ENCODE measurements around the gene COP1.

Gene COP1

DNA sequence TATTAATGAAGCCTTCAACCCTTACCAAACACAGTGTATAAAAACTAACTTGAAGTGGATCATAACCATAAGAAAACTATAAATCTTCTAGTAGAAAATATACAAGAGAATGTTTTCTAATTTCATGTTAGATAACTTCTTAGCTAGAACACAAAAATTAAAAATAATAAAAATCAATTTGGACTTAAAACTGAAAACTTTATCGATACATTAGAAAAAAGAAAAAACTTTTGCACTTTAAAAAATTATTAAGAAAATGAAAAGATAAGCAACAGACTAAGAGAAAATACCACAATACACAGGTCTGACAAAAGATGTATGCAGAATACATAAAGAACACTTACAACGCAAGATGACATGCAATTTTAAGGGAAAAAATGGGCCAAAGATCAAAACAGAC lies 8.7 kb downstream of the COP1 start:
- no peak for DNase-seq

DNA sequence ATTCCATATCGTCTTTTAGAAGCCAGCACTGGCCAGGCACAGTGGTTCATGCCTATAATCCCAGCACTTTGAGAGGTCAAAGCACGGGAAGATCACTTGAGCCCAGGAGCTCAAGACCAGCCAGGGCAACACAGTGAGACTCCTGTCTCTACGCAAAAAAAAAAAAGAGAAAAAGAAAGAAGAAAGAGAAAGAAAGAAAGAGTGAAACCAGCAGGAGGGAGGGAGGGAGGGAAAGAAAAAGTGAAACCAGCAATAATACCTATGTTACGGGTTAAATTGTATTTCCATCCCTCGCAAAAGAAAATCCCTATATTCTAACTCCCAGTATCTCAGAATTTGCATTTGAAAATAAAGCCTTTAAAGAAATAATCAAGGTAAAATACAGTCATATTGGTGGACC lies 10.4 kb downstream of the COP1 start:
- DNase-seq, result no peak

DNA sequence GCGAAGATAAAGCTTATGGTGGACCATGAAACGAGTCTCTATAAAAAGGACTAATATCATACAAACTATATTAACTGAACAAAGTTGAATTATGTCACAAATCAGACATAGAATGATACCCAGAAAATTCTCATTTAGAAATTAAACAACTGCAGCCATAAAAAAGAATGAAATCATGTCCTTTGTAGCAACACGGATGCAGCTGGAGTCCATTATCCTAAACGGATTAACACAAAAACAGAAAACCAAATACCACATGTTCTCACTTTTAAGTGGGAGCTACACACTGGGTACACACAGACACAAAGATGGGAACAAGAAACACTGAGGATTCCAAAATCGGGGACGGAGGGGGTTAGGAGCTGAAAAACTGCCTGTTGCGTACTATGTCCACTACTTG lies 11.5 kb downstream of the COP1 start:
- no peak for DNase-seq

DNA sequence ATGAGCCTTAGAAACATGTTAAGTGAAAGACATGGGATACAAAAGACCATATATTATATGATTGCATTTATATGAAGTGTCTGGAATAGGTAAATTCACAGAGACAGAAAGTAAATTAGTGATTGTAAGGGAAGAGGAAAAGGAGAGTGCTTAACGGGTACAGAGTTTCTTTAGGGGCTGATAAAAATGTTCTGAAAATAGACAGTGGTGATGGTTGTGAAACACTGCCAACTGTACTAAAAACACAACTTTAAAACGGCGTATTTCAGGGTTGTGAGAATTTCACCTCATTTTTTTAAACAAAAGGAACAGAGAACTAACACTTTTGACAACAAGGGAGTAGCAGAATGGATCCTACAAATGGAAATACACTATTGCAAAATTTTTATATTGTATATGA lies 13.4 kb downstream of the COP1 start:
- DNase-seq, result no peak

DNA sequence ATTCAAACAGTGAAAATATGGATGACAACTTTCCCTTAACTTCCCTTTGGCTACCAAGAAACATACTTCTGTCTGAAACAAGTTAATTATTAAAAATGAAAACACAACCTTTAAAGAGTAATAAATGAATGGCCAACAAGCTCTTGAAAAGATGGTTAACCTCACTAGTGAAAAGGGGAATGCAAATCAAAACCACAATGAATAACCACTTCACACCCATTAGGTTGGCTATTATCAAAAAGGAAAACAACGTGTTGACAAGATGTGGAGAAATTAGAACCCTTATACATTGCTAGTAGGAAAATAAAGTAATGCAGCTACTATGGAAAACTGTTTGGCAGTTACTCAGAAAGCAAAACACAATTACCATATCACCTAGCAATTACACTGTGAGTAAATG lies 14.1 kb downstream of the COP1 start:
- peak; percentile 58 for DNase-seq

DNA sequence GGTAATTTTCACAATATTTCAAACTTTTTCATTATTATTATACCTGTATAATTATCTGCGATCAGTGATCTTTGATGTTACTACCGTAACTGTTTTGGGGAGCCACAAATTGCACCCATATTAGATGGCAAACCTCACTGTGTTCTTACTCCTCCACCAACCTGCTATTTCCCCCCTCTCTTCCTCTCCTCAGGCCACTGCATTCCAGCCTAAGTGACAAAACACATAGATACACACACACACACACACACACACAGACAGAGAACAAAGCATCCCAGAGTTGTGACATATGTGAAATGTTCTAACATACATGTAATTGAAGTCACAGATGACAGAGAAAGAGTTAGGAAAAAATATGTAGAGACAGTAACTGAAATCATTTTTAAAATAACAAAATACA lies 18.5 kb downstream of the COP1 start:
- DNase-seq, result no peak

DNA sequence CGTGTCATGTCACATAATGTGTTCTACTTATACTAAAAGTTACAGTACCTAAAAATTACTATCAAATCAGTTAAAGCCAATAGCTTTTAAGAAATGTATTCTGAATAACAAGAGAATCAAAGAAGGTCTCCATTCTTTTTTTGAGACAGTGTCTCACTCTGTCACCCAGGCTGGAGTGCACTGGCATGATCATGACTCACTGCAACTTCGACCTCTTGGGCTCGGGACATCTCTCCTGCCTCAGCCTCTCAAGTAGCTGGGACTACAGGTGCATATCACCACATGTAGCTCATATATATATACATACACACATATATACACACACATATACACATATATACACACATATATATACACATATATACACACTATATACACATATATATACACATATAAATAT lies 20.1 kb downstream of the COP1 start:
- no peak for DNase-seq

DNA sequence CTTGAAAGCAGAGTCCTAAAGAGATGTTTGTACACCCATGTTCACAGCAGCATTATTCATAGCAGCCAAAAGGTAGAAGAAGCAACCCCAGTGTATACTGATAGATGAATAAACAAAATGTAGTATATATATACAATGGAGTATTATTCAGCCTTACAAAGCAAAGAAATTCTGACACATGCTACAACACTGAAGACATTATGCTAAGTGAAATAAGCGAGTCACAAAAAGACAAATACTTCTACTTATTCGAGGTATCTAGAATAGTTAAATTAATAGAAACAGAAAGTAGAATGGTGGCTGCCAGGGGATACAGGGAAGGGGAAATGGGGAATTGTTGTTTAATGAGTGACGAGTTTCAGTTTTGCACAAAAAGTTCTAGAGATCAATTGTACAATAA lies 23.5 kb downstream of the COP1 start:
- DNase-seq, result peak; percentile 23

DNA sequence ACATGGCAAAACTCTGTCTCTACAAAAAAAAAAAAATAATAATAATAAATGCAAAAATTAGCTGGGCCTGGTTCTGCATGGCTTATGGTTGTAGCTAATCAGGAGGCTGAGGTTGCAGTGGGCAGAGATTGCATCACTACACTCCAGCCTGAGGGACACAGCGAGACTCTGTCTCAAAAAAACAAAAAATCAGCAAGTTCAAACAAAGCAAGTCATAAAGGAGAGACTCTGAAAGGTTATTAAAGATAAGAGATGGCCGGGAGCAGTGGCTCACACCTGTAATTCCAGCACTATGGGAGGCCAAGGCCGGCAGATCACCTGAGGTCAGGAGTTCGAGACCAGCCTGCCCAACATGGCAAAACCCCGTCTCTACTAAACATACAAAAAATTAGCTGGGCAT lies 28.8 kb downstream of the COP1 start:
- no peak for DNase-seq

DNA sequence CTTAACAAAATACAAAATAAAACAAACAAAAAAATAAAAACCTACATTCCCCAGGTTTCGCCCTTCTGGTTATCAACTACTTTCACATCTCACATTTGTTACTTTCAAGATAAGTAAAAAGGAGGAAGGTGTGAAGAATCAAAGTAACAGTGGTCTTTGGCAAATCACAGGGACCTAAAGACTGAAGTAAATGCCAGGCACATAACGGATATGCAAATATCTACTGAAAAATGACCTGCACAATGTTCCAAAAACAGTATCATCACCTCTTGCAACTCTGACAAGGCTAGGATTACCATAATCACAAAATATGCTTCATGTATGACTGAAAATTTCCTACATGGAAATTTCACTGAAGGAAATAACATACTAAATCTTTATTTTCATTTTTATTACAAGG lies 29.3 kb downstream of the COP1 start:
- DNase-seq, result peak; percentile 62

DNA sequence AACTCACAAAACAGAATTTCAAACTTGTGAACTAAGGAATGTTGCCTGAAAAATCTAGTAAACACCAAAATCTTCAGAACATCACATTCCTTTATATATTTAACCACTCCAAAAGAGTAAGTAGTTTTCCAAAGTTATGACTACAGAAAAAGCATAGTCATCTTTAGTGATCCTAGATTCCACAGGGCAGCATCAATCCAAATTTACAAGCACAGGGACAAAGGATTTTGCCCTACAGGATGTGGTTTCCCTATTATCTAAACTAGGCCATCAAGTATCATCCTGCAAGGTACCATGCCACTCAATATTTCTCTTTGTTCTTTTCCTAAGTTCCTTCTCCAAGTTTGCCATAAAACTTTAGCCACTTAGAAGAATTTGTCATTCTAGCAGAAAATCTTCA lies 33.0 kb downstream of the COP1 start:
- no peak for DNase-seq

DNA sequence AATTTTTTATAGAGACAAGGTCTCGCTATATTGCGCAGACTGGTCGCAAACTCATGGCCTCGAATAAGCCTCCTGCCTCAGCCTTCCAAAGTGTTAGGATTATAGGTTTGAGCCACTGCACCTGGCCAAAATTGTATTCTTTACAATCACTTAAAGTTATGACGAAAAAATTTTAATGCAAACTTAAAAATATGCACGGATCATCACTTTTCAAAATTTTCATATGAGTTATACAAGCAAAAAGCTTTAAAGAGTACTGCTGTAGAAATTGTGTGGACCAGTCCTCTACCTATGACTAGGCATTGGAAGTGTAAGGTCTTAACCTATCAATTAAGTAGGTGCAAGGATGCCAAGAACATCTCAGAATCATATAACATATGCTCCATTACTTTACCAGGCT lies 34.9 kb downstream of the COP1 start:
- no peak for DNase-seq

DNA sequence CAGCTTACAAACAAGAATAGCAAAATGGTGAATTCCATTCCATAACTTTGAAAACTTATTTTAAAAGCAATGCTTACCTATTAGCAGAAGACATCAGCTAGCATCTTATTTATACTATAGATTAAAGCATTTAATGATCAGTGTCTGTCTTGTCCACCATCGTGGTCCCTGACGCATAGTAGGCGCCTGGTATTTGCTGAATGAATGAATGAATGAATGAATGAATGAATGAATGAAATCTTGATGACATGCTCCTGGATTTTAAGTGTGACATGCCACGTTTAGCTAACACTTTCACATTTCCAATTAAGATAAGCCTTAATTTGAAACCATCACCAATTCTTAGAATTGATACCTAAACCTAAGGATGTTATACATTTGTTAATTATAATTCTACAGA lies 39.9 kb downstream of the COP1 start:
- DNase-seq, result no peak

DNA sequence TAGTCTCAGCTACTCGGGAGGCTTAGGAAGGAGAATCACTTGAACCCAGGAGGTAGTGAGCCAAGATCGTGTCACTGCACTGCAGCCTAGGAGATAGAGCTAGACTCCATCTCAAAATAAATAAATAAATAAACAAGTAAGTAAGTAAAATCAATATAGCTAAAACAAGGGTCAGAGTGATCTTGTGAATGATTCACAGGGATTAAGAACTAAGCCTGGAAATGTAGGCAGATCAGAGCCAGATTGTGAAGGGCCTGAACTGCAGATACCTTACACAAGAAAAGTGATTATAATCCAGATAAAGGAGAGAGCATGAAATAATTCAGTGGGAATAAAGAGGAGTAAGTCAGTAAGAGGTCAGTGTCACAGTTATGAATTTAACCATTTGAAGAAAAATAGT lies 41.5 kb downstream of the COP1 start:
- no peak for DNase-seq

DNA sequence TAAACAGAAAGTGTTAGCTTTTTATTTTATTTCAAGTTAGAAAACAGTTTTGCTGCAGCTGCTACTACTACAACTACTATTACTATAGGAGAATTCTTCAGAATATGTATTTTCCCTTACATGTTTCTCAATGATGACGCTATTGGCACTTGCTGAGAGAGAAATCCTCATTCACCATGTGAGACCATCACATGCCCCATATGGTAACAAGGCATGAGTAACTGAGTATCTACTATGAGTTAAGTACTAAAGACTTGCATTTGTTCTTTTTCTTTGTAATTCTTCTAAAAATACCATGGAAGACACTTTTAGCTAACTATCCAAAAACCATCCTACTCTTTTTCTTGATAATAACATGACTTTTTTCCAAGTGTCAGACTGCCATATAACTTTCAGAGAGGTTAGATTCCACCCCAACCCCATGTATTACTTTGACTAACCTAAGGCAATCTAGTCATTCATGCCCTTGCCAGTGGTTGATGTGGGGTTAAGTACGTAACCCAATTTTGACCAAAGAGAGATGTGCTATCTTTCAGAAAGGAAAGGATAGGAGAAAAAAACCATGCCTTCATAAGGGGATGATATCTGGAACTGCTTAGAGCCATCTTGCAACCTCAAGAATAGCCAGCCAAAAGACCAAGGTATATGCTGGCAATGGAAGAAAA lies 42.9 kb downstream of the COP1 start:
- DNase-seq, result peak; percentile 79

DNA sequence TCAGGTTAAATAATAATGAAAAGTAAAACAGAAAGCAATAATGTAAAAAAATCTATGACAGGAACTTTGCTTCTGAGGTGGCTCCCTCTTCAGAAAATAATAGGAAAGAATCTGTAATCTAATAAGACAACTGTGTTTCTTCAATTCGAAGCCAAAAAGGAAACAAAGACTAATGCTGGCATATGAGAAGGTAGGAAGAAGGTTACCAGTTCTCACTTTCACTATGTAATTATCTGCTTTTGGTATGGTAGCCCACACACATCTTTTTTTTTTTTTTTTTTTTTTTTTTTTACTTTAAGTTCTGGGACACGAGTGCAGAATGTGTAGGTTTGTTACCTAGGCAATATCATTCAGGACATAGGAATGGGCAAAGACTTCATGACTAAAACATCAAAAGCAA lies 47.1 kb downstream of the COP1 start:
- DNase-seq, result peak; percentile 29

DNA sequence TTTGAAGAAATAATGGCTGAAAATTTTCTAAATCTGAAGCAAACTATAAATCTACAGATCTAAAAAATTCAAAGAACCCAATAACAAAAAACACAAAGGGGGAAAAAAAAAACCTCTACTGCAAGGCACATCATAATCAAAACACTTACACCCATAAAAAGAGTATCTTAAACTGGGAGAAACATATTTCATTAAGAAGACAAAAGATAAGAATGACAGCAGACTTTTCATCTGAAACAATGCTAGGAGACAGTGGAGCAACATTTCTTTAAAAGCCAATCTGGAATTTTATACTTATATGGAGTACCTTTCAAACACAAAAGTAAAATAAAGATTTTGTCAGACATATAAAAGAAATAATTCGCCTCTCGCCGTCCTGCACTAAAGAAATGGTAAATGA lies 49.1 kb downstream of the COP1 start:
- no peak for DNase-seq

DNA sequence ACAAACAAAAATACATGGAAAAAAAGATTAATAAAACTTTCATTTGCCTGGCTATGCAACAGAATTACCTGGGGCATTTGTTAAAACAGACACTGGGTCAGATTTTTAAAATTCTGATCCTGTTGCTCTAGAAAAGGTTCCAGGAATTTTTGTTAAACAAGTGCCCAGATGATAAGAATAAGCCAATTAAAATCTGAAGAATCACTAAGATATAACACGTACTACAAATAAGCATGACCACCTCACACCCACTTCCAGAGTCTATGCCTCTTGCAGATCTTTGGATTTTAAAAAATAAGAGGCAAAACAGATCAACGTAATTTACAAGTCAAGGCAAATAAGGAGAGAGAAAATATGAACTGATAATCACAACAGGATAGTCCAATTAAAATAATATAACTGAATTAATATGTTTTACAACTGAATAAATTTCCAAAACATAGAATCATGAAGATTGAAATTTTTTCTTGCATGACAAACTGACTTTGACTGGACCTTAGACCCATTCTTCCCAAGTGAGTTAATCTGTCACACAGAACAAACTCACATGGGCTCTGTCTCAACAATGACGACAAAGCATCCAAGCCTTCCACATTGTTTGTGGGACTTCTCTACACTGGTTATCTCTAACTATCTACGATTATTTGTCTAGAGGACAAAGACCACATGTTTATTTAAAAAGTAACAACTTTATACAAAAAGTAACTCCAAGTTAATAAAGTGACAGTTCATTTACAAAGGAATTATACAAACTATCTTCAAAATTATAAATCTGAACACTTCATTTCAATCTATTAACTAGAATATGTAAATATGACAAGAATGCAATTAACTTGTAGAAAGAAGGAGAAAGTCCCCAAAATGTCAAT lies 56.9 kb downstream of the COP1 start:
- DNase-seq, result no peak

DNA sequence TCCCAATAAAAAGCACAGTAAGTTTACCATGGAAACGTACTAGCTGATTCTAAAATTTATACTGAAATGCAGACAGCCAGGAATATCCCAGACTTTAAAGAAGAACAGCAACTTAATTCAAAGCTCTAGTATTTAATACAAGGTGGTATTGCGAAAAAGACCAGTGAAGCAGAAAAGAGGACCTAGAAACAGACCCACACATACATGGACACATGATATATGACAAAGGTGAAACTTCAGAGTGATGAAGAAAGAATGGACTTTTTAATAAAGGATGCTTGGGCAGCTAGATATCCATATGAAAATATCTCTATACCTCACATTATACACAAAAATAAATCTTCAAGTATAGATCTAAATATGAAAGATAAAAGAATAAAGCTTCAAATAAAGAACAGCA lies 62.6 kb downstream of the COP1 start:
- DNase-seq, result no peak

DNA sequence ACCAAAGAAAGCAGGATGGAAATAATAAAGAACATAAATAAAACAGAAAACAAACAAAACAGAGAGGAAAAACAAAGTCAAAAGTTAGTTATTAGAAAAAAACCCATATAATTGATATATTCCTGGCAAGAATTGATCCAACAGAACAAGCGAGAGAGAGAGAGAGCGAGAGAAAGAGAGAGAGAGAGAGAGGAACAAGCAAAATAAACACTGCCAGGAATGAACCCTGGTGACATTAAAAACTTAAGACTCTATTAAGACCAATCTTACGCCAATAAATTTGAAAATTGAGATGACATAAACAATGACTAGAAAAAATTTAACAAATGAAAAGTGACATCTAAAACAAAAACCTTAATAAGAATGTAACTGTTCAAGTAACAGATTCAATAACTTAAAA lies 64.1 kb downstream of the COP1 start:
- no peak for DNase-seq

DNA sequence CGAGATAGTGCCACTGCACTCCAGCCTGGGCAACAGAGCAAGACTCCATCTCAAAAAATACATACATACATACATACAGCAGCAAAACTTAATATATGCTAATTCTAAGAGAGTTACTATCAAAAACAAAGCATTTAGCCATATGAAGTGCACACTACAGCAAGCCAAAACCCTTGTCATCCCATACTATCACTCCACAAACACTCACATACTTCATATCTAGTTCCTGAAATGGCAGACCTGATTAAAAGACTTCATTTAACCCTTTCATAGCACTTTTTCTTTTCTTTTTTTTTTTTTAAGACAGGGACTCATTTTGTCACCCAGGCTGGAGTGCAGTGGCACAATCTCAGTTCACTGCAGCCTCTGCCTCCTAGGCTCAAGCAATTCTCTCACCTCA lies 65.6 kb downstream of the COP1 start:
- no peak for DNase-seq

DNA sequence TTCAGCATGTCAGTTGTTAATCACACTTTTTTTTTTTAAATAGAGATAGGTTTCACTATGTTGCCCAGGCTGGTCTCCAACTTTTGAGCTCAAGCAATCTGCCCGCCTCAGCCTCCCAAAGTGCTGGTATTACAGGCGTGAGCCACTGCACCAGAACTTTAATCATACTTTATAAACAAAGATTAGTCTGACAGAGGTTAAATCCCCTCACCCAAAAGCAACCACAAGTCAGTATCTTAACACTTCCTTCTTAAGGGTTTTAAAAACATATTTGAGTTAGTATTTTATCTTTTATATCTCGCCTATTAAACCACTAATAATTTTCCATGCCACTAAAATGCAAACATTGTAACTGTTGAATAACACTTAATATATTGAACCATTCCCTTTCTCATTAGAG lies 70.2 kb downstream of the COP1 start:
- no peak for DNase-seq

DNA sequence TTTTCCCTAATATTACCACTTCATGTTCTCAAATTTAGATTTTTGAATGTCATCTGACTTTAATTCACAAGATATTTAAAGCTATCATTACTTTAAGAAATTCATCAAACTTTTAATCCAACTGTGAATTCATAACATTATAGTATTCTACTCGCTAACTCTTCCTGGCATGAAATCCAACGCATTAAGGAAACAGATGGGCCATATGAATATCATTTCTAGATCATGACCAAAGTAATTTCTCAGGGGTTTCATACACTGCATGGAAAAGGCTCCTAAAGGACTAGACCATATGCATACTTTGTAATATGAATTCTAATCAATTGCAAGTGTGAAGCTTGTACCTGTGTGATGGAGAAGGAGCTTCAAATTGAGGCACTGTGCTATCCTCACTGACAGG lies 72.4 kb downstream of the COP1 start:
- DNase-seq, result no peak

DNA sequence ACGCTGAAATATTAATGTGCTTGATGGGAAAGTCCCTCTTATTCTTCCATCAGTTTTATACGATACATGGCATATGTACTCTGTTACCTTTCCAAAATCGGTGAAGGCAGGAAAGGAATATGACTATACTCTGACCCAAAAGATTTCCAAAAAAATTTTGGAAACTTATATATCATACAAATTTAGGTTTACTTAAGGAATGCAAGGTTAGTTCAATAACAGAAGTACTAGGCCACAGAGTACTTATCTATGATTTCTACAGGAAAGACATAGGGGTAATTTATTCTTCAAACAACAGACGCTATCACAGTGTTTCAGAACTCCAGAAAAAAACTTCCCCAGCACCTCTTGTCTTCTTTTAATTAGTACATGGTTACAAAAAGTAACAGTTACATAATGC lies 84.8 kb downstream of the COP1 start:
- no peak for DNase-seq

DNA sequence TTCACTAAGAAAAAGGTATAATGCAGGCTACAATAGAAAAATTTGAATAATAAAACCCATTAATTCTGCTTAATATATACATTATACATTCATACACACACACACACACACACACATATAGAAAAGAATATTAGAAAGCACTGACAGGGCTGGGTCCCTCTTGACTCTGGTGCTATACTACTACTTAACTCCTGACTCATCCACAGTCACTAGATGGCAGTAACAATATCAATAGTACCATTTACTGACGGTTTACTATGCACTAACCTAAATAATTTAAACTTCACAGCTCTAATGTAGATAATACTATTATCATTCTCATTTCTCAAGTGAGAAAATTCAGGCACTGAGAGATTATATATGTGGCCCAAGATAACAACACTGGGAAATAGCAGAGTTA lies 87.5 kb downstream of the COP1 start:
- no peak for DNase-seq
